Measurements from ENCODE around the gene PSMB1.

DNA sequence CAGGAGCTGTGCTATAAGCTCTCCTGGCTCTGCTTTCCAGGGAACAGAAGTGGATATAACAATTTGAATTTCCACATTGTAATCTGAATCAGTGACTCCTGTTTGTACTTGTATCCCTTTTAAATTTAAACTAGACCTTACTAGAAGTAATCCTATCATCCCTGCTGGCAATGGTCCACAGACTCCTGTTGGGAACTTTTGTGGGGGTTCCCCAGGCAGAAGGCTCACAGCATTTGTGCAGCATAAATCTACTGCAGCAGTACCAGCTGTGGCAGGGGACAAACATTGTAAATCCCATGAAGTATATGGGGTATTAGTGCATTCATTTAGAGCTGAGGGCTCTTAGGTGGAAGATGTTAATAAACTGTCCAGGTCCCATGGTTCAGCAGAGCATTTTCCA lies 43.3 kb upstream of the PSMB1 start:
- TF ChIP-seq, protein P1, sequence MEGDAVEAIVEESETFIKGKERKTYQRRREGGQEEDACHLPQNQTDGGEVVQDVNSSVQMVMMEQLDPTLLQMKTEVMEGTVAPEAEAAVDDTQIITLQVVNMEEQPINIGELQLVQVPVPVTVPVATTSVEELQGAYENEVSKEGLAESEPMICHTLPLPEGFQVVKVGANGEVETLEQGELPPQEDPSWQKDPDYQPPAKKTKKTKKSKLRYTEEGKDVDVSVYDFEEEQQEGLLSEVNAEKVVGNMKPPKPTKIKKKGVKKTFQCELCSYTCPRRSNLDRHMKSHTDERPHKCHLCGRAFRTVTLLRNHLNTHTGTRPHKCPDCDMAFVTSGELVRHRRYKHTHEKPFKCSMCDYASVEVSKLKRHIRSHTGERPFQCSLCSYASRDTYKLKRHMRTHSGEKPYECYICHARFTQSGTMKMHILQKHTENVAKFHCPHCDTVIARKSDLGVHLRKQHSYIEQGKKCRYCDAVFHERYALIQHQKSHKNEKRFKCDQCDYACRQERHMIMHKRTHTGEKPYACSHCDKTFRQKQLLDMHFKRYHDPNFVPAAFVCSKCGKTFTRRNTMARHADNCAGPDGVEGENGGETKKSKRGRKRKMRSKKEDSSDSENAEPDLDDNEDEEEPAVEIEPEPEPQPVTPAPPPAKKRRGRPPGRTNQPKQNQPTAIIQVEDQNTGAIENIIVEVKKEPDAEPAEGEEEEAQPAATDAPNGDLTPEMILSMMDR (IDR thresholded peaks at IDR 0.05 in 4 of 5, conservative IDR thresholded peaks at IDR 0.05 in 1 of 5): no peak
- no peak for TF ChIP-seq POLR2A (IDR thresholded peaks at IDR 0.05)
